Neural progenitor cell (in vitro differentiated cells): Measurements from ENCODE around the gene GFOD2.

Experiments used
- CTCF ChIP-seq: fragments of 200-600 bp; sonication (generic); IDR thresholded peaks from 2 replicates; pipeline ENCODE4 v1.5.1; 2017; ENCODE audit warnings: antibody characterized with exemption, mild to moderate bottlenecking
- EZH2 ChIP-seq: fragments of 200-600 bp; sonication (generic); IDR thresholded peaks from 2 replicates; pipeline ENCODE4 v1.6.1; 2017; ENCODE audit warnings: antibody characterized with exemption, mild to moderate bottlenecking, moderate library complexity
- EZH2phosphoT487 ChIP-seq: fragments of 200-600 bp; sonication (generic); IDR thresholded peaks from 2 replicates; pipeline ENCODE4 v1.6.1; 2017; ENCODE audit warnings: antibody characterized with exemption

- no peak for TF ChIP-seq EZH2
- no peak for TF ChIP-seq CTCF
- no peak for TF ChIP-seq EZH2phosphoT487
Observed at GRCh38 chr16:67718668-67719047, 458 bp downstream of the GFOD2 start.
